ENCODE results near the gene DDRGK1. TPM values are rescaled to one million over a fixed set of nuclear protein-coding genes. Genes with fewer than 3 reads are reported as not detected.

DDRGK1 gene
- total and polyA plus RNA-seq, 4 donors = 16.8 to 72.4 (median 48.5) TPM

- TF ChIP-seq ATF3 (IDR thresholded peaks at IDR 0.05) (no peak), HNF4G (IDR thresholded peaks at IDR 0.05) (no peak), GABPA (IDR thresholded peaks at IDR 0.05 in 1 of 2, conservative IDR thresholded peaks at IDR 0.05 in 1 of 2) (no peak), FOXA1 (IDR thresholded peaks at IDR 0.05) (no peak), FOXA2 (IDR thresholded peaks at IDR 0.05) (no peak), TAF1 (conservative IDR thresholded peaks at IDR 0.05) (no peak), CTCF (IDR thresholded peaks at IDR 0.05; ENCODE audit: low read depth, low read length, missing input control) (no peak), JUND (IDR thresholded peaks at IDR 0.05) (no peak)
- TF ChIP-seq, protein P1, sequence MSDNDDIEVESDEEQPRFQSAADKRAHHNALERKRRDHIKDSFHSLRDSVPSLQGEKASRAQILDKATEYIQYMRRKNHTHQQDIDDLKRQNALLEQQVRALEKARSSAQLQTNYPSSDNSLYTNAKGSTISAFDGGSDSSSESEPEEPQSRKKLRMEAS (IDR thresholded peaks at IDR 0.05) = no peak
Observed at GRCh38 chr20:3181270-3181669, 23.2 kb downstream of the DDRGK1 start (continued).

GRCh38 chr20:3180319-3180718, 24.2 kb downstream of the DDRGK1 start:
- Histone ChIP-seq H3K4me1 (ENCODE audit: control insufficient read depth in 4 of 4, insufficient read depth in 4 of 4, low read length in 3 of 4) (peaks cover 0 to 2% (median under 1%) of the 10 kb centered on the region in 4 donors), H3K9me3 (ENCODE audit: control insufficient read depth in 4 of 4, low read length in 3 of 4) (no peaks in the 10 kb centered on the region), H3K36me3 (ENCODE audit: control insufficient read depth in 4 of 4, insufficient read depth in 3 of 4, low read depth in 1 of 4, low read length in 3 of 4) (peaks cover 0 to 3% (median 0%) of the 10 kb centered on the region in 4 donors), H3K27ac (ENCODE audit: low read depth in 1 of 2, low read length in 2 of 2) (no peak overlapping the region), H3K9ac (ENCODE audit: low read depth in 1 of 2, low read length in 2 of 2) (no peak overlapping the region), H3K4me3 (ENCODE audit: low read depth in 1 of 3, low read length in 3 of 3) (no peak overlapping the region), H3K27me3 (ENCODE audit: control insufficient read depth in 4 of 4, insufficient read depth in 4 of 4, low read length in 3 of 4) (no peaks in the 10 kb centered on the region)
- 81% methylated on average over 4 of the region's 4 CpGs for WGBS
- DNase-seq (ENCODE audit: low spot score) = no peak
- TF ChIP-seq YY1 (IDR thresholded peaks at IDR 0.05) (no peak), EGR1 (IDR thresholded peaks at IDR 0.05; ENCODE audit: low read depth in 2 of 2) (no peak), HNF4G (IDR thresholded peaks at IDR 0.05) (no peak), SP1 (IDR thresholded peaks at IDR 0.05) (no peak), ZBTB33 (IDR thresholded peaks at IDR 0.05) (no peak), NR2F2 (IDR thresholded peaks at IDR 0.05) (no peak), HNF4A (conservative IDR thresholded peaks at IDR 0.05) (no peak), CTCF (IDR thresholded peaks at IDR 0.05; ENCODE audit: low read depth, low read length, missing input control) (no peak), FOXA1 (IDR thresholded peaks at IDR 0.05) (no peak), ATF3 (IDR thresholded peaks at IDR 0.05) (no peak), GABPA (IDR thresholded peaks at IDR 0.05 in 1 of 2, conservative IDR thresholded peaks at IDR 0.05 in 1 of 2) (no peak), FOXA2 (IDR thresholded peaks at IDR 0.05) (no peak)
- TF ChIP-seq, protein P1 (IDR thresholded peaks at IDR 0.05) = no peak

Data from liver (tissue), 9 donors.